Non-pigmented ciliary epithelial cell (primary cell): ENCODE measurements around the gene KIR2DL3.
"Not testable (repeated sequence)": the region's sequence is repeated elsewhere in the genome, so short reads cannot be mapped to it uniquely, and the experiment has no call there.

Experiments
- DNase-seq: peaks from one replicate; pipeline ENCODE4 v3.0.0-alpha.2; 2010; ENCODE audit warnings: low read depth

The KIR2DL3 gene

GRCh38 chr19:54738306-54738705 lies at the start of gene KIR2DL3:
Gene KIR2DL3 (plus strand): TSS chr19:54738513. CDS start chr19:54738546, 33 bp downstream.
- not testable (repeated sequence) for DNase-seq

DNA sequence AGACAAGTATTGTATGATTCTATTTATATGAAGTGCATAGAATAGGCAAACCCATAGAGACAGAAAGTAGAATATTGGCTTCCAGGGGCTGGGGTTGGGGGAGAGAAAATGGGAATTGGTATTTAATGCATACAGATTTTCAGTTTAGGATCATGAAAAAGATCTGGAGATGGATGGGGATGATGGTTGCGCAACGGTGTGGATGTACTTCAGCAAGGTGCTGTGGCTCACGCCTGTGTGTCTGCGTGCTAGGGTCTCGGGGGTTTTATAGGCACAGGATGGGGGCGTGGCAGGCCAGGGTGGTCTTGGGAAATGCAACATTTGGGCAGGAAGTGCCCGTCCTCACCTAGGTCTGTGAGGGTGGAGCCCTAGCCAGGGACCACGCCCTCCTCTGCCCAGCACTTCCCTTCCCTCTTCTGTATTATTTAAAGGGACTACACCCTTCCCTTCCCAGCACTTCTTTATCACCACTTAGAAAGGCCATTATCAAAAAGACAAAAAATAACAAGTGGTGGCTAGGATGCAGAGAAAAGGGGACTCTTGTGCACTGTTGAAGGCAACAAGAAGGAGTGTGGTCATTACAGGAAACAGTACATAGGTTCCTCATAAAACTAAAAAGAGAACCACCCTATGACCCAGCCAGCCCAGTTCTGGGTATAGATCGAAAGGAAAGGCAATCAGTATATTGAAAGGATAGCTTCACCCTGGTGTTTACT lies 46.6 kb upstream of the KIR2DL3 start:
- DNase-seq: no peak

- DNase-seq: no peak
Observed at GRCh38 chr19:54692298-54692615, 46.1 kb upstream of the KIR2DL3 start.

GRCh38 chr19:54694648-54695047 lies 43.7 kb upstream of the KIR2DL3 start:
- no peak for DNase-seq

DNA sequence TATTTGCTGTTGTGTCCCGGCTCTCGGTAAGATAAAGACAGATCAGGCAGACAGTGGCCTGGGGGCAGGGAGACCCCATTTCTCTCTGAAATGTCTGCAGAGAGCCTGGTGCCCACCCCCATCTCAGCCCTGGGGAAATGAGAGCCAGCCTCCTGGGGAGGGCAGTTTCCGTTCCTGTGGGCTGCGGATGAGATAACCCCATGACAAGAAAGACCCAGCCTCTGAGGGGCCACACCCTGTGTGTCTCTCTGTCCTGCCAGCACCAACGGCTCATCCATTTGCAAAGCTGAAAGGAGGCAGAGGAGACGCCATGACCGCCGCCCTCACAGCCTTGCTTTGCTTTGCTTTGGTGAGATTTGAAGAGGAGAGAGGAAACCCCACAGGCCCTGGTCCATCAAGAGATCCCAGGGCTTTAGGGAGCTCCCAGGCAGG lies 42.2 kb upstream of the KIR2DL3 start:
- DNase-seq: no peak

GRCh38 chr19:54696766-54697165 lies 41.5 kb upstream of the KIR2DL3 start:
- DNase-seq: no peak

- DNase-seq: not testable (repeated sequence)
Observed at GRCh38 chr19:54697716-54698115, 40.6 kb upstream of the KIR2DL3 start.

- DNase-seq: no peak
Observed at GRCh38 chr19:54704928-54705327, 33.4 kb upstream of the KIR2DL3 start.

- DNase-seq: no peak
Observed at GRCh38 chr19:54707962-54708361, 30.4 kb upstream of the KIR2DL3 start.

DNA sequence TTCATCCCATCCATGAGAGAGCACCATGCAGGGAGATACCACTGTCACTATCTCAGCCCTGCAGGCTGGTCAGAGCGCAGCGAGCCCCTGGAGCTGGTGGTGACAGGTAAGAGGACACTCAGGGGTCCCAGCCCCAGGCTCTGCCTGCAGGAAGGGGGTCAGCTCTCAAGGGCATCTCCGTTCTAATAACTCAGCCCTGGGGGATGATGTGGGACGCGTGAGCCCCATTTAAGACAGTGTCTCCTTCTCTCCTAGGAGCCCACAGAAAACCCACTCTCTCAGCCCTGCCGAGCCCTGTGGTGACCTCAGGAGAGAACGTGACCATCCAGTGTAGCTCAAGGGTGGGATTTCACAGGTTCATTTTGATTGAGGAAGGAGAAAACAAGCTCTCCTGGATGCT lies 29.5 kb upstream of the KIR2DL3 start:
- no peak for DNase-seq

GRCh38 chr19:54709212-54709948 lies 28.9 kb upstream of the KIR2DL3 start:
- DNase-seq: no peak

DNA sequence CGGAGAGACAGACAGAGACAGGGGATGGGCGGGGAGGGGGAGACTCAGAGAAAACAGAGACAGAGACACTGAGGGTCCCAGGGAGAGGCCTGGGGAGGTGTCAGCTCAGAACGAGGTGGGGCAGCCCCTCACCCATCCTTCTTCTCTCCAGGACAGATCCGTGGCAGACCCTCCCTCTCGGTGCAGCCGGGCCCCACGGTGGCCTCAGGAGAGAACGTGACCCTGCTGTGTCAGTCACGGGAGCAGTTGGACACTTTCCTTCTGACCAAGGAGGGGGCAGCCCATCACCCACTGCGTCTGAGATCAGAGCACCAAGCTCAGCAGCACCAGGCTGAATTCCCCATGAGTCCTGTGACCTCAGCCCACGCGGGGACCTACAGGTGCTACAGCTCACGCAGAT lies 28.4 kb upstream of the KIR2DL3 start:
- DNase-seq: not testable (repeated sequence)

GRCh38 chr19:54724142-54724541 lies 14.2 kb upstream of the KIR2DL3 start, which contains the start of gene KIR3DL3:
Gene KIR3DL3 (plus strand): TSS chr19:54724442. CDS start chr19:54724497, 55 bp downstream.
- DNase-seq: no peak

GRCh38 chr19:54724644-54725043 lies 13.7 kb upstream of the KIR2DL3 start:
- DNase-seq: no peak

DNA sequence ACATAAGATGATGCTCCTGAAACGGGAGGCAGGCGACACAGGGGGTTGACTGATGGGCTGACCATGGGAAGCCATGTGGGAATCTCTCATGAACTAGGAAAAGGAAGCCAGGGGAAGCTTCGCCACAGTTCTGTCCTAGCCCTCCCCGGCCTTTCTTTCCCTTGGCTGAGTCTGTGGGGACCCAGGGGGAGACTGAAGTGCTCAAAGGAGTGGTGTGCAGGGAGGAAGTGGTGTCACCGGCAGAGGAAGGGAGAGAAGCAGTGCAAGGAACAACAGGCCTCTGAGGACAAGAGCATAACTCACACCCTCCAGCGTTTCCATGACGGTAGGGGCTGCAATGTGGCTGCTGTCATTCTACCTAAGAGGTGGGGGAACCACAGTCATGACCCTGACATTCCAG lies 13.0 kb upstream of the KIR2DL3 start:
- no peak for DNase-seq

DNA sequence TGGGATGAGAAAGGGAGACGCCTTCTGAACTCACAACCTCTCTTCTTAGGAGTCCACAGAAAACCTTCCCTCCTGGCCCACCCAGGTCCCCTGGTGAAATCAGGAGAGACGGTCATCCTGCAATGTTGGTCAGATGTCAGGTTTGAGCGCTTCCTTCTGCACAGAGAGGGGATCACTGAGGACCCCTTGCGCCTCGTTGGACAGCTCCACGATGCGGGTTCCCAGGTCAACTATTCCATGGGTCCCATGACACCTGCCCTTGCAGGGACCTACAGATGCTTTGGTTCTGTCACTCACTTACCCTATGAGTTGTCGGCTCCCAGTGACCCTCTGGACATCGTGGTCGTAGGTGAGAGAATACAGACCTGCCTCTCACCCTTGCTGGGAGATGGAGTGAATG lies 10.8 kb upstream of the KIR2DL3 start:
- no peak for DNase-seq

DNA sequence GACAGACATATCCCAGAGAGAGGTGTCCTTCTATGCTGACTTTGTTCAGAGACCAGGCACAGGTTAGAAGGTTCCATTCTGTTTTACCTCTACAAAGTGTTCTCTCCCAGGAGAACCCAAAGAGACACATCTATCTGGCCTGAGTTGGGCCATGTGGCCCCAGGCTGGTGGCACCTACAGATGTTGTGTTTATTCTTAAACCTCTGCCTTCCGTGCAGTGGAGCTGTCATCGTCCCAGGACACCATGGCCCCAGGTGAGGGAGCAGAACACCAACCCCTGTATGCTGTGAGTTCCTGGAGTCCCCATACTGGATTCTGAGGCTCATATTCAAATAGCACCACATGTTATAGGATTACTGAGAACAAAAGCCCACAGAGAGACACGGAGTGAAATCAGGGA lies 10.1 kb upstream of the KIR2DL3 start:
- DNase-seq: no peak

- DNase-seq: no peak
Observed at GRCh38 chr19:54729416-54730188, 8.7 kb upstream of the KIR2DL3 start.

DNA sequence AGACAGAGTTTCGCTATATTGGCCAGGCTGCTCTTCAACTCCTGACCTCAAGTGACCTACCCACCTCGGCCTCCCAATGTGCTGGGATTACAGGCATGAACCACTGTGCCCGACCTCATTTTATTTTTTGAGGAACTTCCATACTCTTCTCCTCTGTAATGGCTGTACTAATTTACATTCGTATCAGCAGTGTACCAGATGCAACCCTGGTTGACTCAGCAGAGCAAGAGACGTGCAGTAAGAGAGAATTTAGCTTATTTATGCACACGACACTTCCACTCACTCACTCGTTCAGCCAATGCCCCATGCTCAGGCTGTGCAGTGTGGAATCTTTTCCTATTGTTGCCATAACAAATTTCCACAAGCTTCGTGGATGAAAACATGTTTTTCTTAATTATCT lies 7.1 kb upstream of the KIR2DL3 start:
- DNase-seq: no peak

GRCh38 chr19:54738715-54739114 lies 402 bp downstream of the KIR2DL3 start:
- DNase-seq: no peak

DNA sequence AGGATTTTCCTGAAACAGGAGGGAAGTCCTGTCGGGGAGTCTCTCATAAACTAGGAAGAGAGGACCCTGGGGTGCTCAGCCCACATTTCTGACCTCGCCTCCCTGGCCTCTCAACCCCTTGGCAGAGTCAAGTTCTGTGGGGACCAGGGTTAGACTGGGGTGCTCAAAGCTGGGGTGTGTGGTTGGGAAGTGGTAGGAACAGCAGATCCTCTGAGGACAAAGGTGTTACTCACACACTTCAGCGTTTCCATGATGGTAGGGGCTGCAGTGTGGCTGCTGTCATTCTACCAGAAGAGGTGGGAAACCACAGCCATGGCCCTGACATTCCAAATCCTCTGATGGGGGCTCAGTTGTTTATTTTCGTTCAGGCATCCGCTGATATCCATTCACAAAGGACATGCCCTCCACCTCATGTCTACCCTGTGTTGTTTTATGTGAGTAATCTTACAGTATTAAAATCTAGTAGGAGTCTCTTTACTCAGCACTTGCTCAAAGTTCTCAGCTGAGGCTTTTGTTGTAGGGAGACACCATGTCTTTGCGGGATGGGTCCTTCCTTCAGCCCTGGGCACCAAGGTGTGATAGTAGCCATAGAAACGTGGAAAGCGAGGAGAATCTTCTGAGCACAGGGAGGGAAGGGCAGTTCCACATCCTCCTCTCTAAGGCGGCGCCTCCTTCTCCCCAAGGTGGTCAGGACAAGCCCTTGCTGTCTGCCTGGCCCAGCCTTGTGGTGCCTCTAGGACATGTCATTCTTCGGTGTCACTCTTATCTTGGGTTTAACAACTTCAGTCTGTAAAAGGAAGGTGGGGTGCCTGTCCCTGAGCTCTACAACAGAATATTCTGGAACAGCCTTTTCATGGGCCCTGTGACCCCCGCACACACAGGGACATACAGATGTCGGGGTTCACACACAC lies 1.5 kb downstream of the KIR2DL3 start:
- no peak for DNase-seq

DNA sequence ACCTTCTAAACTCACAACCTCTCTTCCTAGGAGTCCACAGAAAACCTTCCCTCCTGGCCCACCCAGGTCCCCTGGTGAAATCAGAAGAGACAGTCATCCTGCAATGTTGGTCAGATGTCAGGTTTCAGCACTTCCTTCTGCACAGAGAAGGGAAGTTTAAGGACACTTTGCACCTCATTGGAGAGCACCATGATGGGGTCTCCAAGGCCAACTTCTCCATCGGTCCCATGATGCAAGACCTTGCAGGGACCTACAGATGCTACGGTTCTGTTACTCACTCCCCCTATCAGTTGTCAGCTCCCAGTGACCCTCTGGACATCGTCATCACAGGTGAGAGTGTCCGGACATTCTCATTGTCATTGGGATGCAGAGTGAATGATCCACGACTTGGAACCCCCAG lies 3.6 kb downstream of the KIR2DL3 start:
- DNase-seq: not testable (repeated sequence)
